GM19468 (cell line): ENCODE results near the gene YWHAG.
A peak's percentile ranks its signal among the peaks of the same experiment; 100 is the strongest.
"Not testable (repeated sequence)": the region's sequence is repeated elsewhere in the genome, so short reads cannot be mapped to it uniquely, and the experiment has no call there.

ENCODE experiments used
- ATAC-seq: cut with Tn5 transposase; IDR thresholded peaks from one replicate; pipeline ENCODE4 v1.9.1; 2021; ENCODE audit warnings: mild to moderate bottlenecking, moderate library complexity, moderate number of reproducible peaks; ENCODE audit not compliant: unreplicated experiment; ENCODE audit errors: extremely low read depth

YWHAG gene

DNA sequence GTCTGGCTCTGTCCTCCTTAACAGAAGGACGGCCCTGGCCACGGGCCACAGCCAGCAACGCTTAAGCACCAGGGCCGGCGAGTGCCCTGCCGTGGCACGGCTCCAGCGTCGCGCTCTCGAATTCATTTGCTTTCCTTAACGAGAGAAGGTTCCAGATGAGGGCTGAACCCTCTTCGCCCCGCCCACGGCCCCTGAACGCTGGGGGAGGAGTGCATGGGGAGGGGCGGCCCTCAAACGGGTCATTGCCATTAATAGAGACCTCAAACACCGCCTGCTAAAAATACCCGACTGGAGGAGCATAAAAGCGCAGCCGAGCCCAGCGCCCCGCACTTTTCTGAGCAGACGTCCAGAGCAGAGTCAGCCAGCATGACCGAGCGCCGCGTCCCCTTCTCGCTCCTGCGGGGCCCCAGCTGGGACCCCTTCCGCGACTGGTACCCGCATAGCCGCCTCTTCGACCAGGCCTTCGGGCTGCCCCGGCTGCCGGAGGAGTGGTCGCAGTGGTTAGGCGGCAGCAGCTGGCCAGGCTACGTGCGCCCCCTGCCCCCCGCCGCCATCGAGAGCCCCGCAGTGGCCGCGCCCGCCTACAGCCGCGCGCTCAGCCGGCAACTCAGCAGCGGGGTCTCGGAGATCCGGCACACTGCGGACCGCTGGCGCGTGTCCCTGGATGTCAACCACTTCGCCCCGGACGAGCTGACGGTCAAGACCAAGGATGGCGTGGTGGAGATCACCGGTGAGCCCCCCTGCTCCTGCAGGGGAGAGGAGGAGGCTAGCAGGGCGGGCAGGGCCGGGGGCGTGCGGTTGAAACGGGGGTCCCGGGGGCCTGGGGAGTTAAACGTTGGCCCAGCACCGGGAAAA lies 56.2 kb downstream of the YWHAG start, which contains the start of gene HSPB1:
Gene HSPB1 (plus strand): TSS at position 327 of the 855 bp plus-strand sequence. CDS start 40 bp downstream, at position 367.
- ATAC-seq = peak; percentile 42

DNA sequence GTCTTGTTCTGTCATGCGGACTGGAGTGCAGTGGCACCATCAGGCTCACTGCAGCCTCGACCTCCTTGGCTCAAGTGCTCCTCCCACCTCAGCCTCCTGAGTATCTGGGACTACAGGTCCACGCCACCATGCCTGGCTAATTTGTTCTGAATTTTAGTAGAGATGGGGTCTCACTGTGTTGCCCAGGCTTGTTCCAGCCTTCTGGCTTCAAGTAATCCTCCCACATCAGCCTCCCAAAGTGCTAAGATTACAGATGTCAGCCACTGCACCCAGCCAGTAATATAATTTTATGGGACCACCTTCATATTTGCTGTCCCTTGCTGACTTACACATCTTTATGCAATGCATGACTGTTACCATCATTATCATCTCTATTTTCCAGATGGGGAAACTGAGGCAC lies 57.8 kb downstream of the YWHAG start:
- ATAC-seq = no peak

DNA sequence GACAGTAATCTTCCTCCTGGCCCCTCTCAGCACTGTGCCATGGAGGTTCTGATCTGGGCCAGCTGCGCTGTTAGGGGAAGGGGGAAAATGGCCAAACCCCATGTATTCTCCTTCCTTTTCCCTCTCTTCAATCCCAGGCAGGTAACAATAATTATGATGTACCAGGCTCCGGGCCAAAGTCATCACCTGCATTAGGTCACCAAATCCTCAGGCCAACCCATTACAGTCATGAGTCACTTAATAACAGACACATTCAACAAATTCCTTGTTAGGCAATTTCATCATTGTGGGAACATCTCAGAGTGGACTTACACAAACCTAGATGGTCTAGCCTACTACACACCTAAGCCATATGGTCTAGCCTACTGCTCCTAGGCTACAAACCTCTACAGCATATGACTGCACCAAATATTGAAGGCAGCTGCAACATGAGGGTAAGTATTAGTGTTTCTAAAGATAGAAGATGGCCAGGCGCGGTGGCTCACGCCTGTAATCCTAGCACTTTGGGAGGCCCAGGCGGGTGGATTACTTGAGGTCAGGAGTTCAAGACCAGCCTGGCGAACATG lies 58.5 kb downstream of the YWHAG start:
- ATAC-seq = no peak

DNA sequence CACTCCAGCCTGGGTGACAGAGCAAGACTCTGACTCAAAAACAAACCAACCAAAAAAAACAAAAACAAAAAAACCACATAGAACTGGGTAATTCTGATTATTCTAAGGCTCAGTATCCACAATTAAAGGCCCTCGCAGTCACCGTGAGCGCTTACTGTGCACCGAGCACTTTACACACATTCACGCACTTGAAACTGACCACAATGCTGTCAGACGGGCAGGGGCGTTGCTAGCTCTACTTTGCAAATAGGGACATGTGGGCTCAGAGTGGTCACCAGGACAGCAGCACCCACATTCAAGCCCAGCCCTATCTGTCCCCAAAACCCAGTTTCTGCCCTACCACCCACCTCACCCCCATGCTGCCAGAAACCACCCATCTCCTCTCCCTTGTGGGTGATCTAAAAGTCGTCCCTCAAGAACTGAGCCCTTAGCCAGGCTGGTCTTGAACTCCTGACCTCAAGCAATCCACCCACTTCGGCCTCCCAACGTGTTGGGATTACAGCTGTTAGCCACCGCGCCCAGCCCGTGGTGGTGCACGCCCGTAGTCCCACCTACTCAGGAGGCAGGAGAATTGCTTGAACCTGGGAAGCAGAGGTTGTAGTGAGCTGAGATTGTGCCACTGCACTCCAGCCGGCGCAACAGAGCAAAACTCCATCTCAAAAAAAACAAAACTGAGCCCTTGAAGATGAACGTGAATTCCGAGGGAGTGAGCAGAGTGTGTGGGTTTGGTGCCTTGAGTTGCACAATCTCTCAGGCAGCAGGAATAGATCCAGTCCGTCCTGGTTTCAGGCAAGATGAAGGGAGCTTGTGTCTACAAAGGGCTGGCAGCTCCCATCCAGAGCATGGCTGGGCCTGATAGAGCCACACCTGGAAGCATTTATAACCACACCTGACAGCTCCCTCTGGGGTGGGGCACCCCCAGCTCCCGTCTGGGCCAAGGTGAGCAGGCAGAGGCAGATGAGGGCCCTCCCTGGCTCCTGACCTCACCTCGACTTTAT lies 61.7 kb downstream of the YWHAG start:
- no peak for ATAC-seq

DNA sequence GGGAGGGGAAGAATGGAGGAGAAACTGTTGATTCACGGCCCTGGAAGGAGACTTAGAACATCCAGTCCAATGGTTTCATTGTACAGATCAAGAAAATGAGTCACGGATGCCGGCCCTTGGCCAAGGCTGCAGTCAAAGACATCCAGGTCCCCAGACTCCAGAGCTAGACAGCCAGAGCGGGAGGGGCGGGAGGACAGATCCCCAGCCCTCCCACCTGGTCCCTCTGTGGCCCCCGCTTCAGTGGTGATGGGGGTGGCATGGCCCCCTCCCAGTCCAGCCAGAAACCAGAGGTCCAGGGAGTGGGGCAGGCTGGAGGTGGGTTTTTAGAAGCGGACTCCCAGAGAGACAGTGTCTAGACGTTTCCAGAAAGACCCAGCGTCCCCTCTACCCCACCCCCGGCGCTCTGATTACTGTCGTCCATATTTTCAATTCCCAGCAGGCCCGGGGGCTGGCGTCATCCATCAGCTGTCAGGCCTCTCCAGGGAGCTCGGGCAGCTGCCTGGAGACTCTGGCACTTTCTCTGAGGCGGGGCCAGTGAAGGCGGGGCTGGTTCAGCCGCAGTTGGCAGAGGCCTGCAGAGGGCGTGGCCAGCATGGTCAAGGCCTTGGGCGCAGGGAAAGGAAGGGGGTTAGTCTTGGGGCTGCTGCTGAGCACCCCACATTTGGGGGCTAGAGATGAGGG lies 64.3 kb downstream of the YWHAG start:
- ATAC-seq = no peak

DNA sequence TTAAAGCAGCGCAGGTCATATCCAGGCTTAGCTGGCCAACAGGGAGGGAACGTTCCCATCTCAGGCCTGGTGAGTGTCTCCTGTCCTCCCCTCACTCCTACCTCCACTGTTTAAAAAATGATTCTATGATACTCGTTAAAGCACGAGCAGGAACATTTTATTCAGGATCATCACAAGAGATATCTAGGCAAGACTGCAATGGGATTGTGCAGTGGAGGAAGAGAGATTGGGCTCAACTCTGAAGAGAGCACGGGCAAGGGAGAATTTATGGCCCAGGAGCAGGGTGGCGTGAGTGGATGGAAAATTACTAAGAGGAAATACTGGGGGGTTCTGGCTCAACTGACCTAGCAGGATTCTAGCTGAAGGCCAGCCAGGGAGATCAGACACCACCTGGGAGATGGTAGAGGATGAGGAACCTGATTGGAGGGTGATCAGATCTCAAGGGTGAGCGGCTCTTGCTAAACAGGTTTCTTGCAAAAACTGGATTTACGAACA lies 65.3 kb downstream of the YWHAG start:
- ATAC-seq = no peak

DNA sequence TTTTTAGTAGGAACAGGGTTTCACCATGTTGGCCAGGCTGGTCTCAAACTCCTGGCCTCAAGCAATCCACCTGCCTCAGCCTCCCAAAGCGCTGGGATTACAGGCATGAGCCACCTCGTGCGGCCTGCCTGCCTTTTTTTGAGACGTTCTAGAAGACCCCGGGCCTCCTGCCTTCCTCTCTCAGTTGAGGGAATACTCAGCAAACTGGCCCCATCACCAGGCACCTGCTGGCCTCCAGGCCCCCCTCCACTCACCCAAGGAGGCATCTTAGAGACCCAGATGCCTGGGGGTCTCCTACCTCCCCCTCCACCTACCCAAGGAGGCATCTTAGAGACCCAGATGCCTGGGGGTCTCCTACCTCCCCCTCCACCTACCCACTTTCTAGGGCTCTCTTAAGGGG lies 65.9 kb downstream of the YWHAG start:
- ATAC-seq = not testable (repeated sequence)

DNA sequence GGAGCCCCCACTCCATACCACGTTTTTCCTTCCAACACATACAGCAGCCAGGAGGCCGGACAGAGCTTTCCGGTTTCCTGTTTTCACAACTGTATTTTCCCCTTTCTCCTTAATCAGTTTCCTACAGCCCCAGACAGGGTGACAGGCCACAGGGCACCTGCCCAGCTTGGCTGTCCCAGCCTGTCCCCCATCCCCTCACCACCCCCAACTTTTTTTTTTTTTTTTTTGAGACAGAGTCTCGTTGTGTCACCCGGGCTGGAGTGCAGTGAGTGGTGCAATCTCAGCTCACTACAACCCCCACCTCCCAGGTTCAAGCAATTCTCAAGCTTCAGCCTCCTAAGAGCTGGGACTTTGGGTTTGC lies 66.6 kb downstream of the YWHAG start:
- ATAC-seq = no peak

DNA sequence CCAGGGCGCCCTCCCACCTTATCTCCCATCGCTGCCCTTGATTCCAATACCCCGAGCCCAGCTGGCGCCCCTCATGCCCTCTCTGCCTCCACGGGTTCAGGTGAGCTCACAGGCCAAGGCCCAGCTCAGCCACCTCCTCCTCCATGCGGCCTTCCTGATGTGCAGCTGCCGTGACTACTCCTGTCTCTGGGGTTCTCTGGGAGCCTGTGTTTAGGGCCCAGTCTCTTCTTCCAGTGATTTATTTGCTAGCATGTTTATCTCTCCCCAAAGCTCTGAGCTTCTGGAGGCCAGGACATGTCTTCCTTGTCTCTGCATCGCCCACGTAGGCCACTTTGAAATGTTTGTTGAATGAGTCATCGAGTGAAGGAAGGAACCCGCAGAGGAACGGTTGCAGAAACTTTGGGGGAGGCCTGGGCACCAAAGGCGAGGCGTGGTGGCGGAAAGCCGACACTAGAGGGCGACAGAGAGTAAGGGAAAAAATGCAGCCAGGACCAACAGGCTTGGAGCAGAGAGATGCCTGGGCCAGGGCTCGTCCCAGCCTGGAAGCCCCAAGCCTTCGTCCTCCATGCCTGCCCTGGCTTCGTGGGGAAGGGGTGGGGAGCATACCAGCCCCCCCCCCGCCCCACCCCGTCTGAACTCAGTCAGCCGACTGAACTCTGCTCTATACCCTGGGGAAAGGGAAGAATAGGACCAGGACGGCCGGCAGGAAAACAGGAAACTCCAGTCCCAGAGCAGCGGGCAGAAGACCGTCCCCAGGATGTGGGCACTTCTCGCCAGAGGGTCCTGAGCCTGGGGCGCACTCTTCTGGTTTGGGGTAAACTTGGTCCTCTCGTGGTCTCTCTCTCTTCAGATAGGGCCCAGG lies 67.2 kb downstream of the YWHAG start:
- ATAC-seq = peak; percentile 66

DNA sequence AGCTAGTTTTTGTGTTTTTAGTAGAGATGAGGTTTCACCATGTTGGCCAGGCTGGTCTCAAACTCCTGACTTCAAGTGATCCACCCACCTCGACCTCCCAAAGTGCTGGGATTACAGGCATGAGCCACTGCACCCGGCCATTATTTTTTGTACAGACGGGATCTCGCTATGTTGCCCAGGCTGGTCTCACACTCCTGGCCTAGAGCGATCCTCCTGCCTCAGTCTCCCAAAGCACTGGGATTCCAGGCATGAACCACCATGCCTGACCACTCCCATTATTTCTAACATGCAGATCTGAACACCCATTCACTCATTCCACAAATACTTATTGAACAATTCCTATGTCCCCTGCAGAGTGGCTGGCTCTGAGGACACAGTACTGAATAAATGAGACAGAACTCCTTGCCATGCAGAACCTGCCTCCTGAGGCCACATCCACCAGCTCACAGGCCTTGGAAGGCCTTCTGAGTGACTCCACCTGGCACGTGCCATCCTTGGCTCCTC lies 67.9 kb downstream of the YWHAG start:
- ATAC-seq = not testable (repeated sequence)

DNA sequence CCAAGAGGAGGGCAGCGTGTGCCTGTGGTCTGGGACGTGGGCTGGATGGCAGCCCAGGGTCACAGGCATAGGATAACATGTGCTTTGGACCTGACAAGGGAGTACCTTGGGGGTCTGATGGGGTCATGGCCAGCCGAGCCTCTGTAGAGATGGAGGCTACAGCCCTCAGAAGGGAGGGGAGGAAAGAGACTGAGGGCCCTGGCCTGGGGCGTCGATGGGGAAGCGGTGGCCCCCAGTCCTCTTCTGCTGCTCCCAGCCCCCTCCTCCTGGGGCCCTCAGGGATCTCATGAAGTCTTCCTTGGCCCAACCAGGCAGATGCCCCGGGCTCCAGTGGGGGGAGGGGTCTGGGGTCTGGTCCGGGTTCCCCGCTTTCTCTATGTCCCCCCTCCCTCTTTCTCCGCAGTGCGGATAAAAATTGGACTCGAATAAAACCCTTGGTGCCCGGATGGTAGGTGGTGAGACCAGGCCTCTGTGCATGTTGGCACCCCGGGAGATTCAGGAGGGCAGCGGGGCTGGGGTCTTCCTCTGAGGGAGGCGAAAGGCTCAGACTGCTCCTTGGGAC lies 71.9 kb downstream of the YWHAG start:
- no peak for ATAC-seq

DNA sequence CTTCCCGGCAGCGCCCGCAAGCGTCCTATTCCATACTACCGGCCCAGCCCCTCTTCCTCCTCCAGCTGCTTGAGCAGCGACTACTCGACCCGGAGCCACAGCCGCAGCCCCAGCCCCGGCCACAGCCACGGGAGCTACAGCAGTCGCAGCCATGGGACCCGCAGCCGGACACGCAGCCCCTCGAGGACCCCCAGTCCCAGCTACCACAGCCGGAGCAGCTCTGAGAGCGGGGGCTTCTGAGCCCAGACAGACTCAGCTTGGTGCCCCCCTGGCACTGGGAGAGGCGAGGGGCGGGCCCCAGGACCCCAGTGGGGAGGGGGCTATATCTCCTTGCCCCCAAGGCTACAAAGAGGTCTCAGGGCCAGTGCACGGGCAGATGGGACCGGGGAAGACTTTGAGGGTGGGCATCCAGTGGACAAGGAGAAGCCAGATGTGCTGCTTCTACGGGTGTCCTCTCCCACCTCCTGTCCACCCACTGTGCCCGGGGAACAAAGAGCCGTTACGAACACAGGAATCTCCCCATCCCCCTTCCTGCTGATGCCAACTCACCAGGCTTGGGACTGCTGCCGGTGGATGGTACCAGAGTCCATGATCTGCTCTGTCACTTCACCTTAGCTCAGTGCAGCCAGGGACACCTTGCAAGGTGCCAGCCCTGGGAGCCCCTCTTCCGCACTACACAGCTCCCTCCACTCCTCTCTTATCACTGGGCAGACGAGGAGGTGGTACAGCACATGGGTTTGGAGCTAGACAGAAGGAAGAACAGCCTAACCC lies 73.0 kb downstream of the YWHAG start:
- no peak for ATAC-seq

DNA sequence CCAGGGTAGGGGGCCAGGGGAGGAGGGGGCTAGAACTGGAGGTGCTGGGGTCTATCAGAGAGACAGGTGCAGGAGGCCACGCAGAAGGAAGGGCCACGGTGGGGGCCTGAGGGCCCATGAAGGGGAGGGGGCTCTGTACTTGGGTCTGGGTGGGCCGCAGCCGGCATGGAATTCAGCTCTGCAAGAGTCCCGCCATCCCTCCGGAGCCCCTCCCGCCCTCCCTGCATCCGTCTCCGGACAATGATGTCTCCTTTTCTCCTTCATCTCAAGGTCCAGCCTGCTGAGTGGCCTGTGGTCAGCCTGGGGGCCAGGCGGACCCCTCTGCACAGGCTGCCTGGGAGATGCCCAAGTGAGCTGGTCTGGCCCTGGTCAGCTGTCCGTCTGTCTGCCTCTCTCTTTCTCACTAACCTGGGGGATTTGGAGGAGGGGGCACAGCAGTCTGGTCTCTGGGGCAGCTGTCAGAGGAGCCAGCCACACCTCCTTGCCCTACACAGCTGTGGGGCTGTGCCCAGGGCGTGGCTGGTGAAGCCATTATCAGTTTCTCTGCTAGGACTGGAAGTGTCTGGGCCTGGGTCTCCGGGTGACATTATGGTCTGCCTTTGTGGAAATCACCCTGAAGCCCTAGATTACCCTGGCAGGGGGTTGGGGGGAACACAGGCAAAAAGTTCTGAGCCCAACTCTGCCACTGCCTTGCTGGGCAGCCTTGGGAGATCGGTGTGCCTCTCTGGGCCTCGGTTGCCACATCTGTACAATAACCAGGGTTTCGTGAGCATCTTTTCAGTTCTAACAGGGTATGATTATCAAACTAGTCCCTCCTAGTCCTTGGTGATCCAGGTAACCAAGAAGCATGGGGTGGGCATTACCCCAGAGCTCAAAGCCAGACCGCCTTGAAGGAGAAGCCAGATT lies 75.3 kb downstream of the YWHAG start:
- no peak for ATAC-seq

DNA sequence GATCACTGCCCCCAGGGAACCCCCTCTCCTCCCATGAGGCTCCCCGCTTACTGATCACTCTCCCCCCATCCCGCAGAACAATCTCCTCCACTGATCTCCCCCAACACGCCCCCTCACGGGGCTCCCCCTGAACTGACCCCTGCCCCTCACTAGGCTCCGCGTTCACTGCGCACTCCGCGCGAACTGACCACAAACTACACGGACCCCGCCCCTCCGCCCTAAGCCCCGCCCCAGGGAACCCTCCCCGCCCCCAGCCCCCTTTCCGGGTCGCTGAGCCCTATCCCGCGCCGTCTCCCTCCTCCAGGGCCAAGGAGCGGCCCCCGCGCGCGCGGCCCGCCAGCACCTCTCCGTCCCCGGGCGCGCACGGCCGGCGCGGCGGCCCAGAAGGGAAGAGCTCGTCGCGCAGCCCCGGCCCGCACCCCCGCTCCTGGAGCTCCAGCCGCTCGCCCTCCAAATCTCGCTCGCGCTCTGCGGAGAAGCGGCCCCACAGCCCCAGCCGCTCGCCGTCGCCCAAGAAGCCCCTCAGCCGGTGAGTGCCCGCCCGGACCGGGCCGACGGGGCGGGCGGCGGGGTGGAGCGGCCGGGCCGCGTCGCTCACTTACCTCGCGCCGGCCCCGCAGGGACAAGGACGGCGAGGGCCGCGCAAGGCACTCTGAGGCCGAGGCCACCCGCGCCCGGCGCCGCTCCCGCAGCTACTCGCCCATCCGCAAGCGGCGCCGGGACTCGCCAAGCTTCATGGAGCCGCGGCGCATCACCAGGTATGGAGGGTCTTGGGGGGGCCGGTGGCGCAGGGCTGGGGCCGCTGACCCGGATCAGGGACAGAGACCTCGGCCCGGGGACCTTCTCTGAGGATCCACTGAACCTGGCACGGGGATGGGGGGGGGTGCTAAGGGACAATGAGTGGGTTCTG lies 76.2 kb downstream of the YWHAG start:
- no peak for ATAC-seq

DNA sequence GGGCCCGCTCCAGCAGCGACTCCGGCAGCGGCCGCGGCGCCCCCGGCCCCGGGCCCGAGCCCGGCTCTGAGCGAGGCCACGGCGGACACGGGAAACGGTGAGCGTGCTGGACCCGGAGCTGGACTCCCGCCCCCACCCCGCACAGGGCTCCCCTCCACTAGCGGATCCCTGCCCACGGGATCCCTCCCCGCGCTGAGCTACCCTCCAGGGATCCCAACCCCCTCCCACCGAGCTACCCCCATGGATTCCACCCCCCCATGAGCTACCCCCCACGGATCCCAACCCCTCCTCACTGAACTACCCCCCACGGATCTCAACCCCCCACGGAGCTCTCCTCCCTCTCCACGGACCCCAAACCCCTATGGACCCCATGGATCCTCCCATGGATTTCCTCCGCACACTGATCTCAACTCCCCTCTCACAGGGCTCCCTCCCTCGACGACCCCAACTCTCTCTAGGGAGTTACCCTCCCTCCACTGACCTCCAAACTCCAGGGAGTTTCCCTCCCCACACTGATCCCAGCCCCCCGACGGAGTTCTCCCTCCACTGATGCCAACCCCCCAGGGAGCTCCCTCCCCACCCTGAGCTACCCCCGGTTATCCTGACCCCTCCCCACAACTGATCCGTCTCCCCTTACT lies 77.0 kb downstream of the YWHAG start:
- ATAC-seq = no peak
